PC-3 (cell line): ENCODE results near the gene ALAD.

Experiments
- EZH2 ChIP-seq: fragments of 300-600 bp; sonication (generic); IDR thresholded peaks from one replicate; pipeline ENCODE4 v1.6.1; 2017; ENCODE audit warnings: antibody characterized with exemption, mild to moderate bottlenecking, low read length; ENCODE audit not compliant: unreplicated experiment
- TF ChIP-seq, protein P1 (sequence below): fragments of 300-600 bp; sonication (generic); conservative IDR thresholded peaks from 2 replicates; pipeline ENCODE4 v1.5.1; 2017; ENCODE audit warnings: antibody characterized with exemption, low read depth, mild to moderate bottlenecking, low read length

DNA sequence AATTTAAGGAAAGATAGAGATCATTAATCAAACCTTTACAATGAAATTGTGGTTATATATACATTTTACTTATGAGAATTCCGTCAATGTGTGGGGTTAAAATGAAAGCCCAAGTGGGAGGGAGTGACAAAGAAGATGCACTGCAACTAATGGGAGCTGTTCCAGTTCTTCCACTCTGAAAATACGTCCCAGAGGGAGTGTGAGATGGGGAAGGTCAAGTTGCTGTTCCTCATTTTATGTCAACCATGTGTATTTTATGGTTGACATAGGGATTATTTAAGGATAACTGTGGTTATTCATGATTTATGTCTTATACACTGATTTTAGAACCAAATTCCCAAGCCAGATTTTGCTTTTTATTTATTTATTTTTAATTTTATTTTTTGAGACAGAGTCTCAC lies 48.3 kb upstream of the ALAD start:
- TF ChIP-seq, protein P1, sequence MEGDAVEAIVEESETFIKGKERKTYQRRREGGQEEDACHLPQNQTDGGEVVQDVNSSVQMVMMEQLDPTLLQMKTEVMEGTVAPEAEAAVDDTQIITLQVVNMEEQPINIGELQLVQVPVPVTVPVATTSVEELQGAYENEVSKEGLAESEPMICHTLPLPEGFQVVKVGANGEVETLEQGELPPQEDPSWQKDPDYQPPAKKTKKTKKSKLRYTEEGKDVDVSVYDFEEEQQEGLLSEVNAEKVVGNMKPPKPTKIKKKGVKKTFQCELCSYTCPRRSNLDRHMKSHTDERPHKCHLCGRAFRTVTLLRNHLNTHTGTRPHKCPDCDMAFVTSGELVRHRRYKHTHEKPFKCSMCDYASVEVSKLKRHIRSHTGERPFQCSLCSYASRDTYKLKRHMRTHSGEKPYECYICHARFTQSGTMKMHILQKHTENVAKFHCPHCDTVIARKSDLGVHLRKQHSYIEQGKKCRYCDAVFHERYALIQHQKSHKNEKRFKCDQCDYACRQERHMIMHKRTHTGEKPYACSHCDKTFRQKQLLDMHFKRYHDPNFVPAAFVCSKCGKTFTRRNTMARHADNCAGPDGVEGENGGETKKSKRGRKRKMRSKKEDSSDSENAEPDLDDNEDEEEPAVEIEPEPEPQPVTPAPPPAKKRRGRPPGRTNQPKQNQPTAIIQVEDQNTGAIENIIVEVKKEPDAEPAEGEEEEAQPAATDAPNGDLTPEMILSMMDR, result no peak
- no peak for TF ChIP-seq EZH2
